CD14-positive monocyte (primary cell): ENCODE data around the gene KIAA1328. TPM values are rescaled to one million over a fixed set of nuclear protein-coding genes. Genes with fewer than 3 reads are reported as not detected.

Experiments
- DNase-seq, 3 donors: peaks; one replicate each; pipeline ENCODE4 v3.0.0-alpha.2; 2011 to 2022
- H2AFZ ChIP-seq: 2 replicates; pipeline ENCODE4 v1.6.0; 2012; ENCODE audit warnings: mild to moderate bottlenecking, low read depth, low read length, inconsistent platforms; ENCODE audit not compliant: insufficient read depth, poor library complexity, severe bottlenecking
- H3K27ac ChIP-seq, 2 donors: 1 replicate in 1 of 2; 2 replicates in 1 of 2; pipeline ENCODE4 v1.5.1; 2012 to 2013; ENCODE audit warnings: low read length in 2 of 2, control low read depth in 1 of 2, inconsistent platforms in 1 of 2, low read depth in 1 of 2, mild to moderate bottlenecking in 1 of 2
- H3K27me3 ChIP-seq, 2 donors: one replicate each; pipeline versions ENCODE4 v1.6.0 to v1.6.1; 2011 to 2013; ENCODE audit warnings: low read length in 2 of 2; ENCODE audit not compliant: control insufficient read depth in 2 of 2, insufficient read depth in 2 of 2
- H3K36me3 ChIP-seq, 2 donors: replicated peaks in 1 of 2; 1 replicate in 1 of 2; 2 replicates in 1 of 2; pipeline versions ENCODE4 v1.5.1 to v1.6.1; 2012 to 2013; ENCODE audit warnings: low read length in 2 of 2, control low read depth in 1 of 2, inconsistent platforms in 1 of 2, mild to moderate bottlenecking in 1 of 2; ENCODE audit not compliant: insufficient read depth in 2 of 2, control insufficient read depth in 1 of 2
- H3K4me1 ChIP-seq, 2 donors: 1 replicate in 1 of 2; 2 replicates in 1 of 2; pipeline versions ENCODE4 v1.5.1 to v1.6.1; 2012 to 2013; ENCODE audit warnings: low read length in 2 of 2, control low read depth in 1 of 2, inconsistent platforms in 1 of 2, mild to moderate bottlenecking in 1 of 2, moderate library complexity in 1 of 2; ENCODE audit not compliant: insufficient read depth in 2 of 2, control insufficient read depth in 1 of 2
- H3K4me2 ChIP-seq: replicated peaks from 2 replicates; pipeline ENCODE3; 2012; ENCODE audit warnings: low read length, moderate library complexity, mild to moderate bottlenecking; ENCODE audit not compliant: poor library complexity, severe bottlenecking; ENCODE audit errors: extremely low read depth
- H3K4me3 ChIP-seq, 3 experiments: fragments of 200-600 bp in 1 of 3; sonication (generic) in 1 of 3; replicated peaks in 1 of 3; 1 replicate in 2 of 3; 2 replicates in 1 of 3; pipeline ENCODE4 v1.5.1; 2011 to 2013; ENCODE audit warnings: low read length in 3 of 3, mild to moderate bottlenecking in 3 of 3, control low read depth in 2 of 3, low read depth in 2 of 3, inconsistent platforms in 1 of 3, moderate library complexity in 1 of 3
- H3K79me2 ChIP-seq: 2 replicates; pipeline ENCODE4 v1.6.0; 2012; ENCODE audit warnings: mild to moderate bottlenecking, control low read depth, inconsistent platforms, low read length, moderate library complexity; ENCODE audit not compliant: insufficient read depth
- H3K9ac ChIP-seq: 2 replicates; pipeline ENCODE4 v1.6.0; 2017; ENCODE audit warnings: low read length, mild to moderate bottlenecking; ENCODE audit not compliant: insufficient read depth, poor library complexity, severe bottlenecking
- H3K9me3 ChIP-seq, 2 donors: replicated peaks in 1 of 2; 1 replicate in 1 of 2; 2 replicates in 1 of 2; pipeline versions ENCODE4 v1.5.1 to v1.6.1; 2012 to 2013; ENCODE audit warnings: low read length in 2 of 2, control low read depth in 1 of 2; ENCODE audit not compliant: control insufficient read depth in 1 of 2, insufficient read depth in 1 of 2
- H4K20me1 ChIP-seq: 2 replicates; pipeline ENCODE4 v1.6.0; 2012; ENCODE audit warnings: mild to moderate bottlenecking, low read length, control low read depth, moderate library complexity; ENCODE audit not compliant: insufficient read depth
- H3K27ac Mint-ChIP-seq, 7 donors: one replicate each; pipeline ENCODE4 v1.8.0; 2020; ENCODE audit warnings: mild to moderate bottlenecking in 7 of 7, mixed read lengths in 7 of 7, moderate library complexity in 6 of 7, inconsistent platforms in 2 of 7
- H3K27me3 Mint-ChIP-seq, 3 donors: one replicate each; pipeline ENCODE4 v1.8.0; 2021 to 2022; ENCODE audit warnings: low read depth in 3 of 3, mild to moderate bottlenecking in 3 of 3, mixed read lengths in 3 of 3, moderate library complexity in 3 of 3, inconsistent platforms in 1 of 3
- H3K36me3 Mint-ChIP-seq, 2 donors: one replicate each; pipeline ENCODE4 v1.8.0; 2020; ENCODE audit warnings: mixed read lengths in 2 of 2, inconsistent platforms in 1 of 2, mild to moderate bottlenecking in 1 of 2
- H3K4me1 Mint-ChIP-seq: one replicate; pipeline ENCODE4 v1.8.0; 2020; ENCODE audit warnings: mild to moderate bottlenecking, mixed read lengths
- H3K4me3 Mint-ChIP-seq, 2 donors: one replicate each; pipeline ENCODE4 v1.8.0; 2020; ENCODE audit warnings: mild to moderate bottlenecking in 2 of 2, mixed read lengths in 2 of 2, moderate library complexity in 1 of 2
- H3K9me3 Mint-ChIP-seq, 7 donors: one replicate each; pipeline ENCODE4 v1.8.0; 2020 to 2022; ENCODE audit warnings: mixed read lengths in 7 of 7, mild to moderate bottlenecking in 6 of 7, moderate library complexity in 6 of 7, inconsistent platforms in 2 of 7
- CTCF ChIP-seq: fragments of 200-600 bp; IDR thresholded peaks from one replicate; pipeline ENCODE4 v1.8.0; 2022; ENCODE audit warnings: antibody characterized with exemption, mild to moderate bottlenecking
- WGBS: methylation state at CpG from one replicate; pipeline ENCODE4 v1.1.5; 2013; ENCODE audit warnings: missing lambda C conversion rate; ENCODE audit not compliant: insufficient coverage; 5-methylcytosine and 5-hydroxymethylcytosine counted together
- intact Hi-C, 2 donors: fragments of 100-400 bp; cut with micrococcal nuclease; formaldehyde crosslinking; loops; one replicate each; pipeline versions ENCODE4 v1.15.0 to v1.15.1; 2023
- polyA plus RNA-seq, 3 donors: library from polyadenylated mRNA; depleted of rRNA in 1 of 3; unstranded in 2 of 3; stranded (reverse) in 1 of 3; fragments of 300-500 nt in 2 of 3; fragments of >200 nt in 1 of 3; fragmentation: Illumina TruSeq in 2 of 3; gene quantifications; 1 replicate in 2 of 3; 2 replicates in 1 of 3; pipeline ENCODE4 v1.2.3, GENCODE V29; 2012 to 2021

The KIAA1328 gene
- polyA plus RNA-seq, 3 donors, result 3.7 to 3.9 (median 3.8) TPM

- intact Hi-C loops, result no loop called here
- no CpG with 5 or more reads among the region's 1 CpG for WGBS
- Histone ChIP-seq H3K4me3 (no peak overlapping the region), H3K36me3 (no peaks in the 10 kb centered on the region), H3K9me3 (no peaks in the 10 kb centered on the region), H3K27me3 (no peaks in the 10 kb centered on the region), H4K20me1 (no peaks in the 10 kb centered on the region), H3K9ac (no peak overlapping the region), H3K4me1 (no peaks in the 10 kb centered on the region), H2AFZ (no peak overlapping the region), H3K27ac (no peak overlapping the region), H3K79me2 (no peaks in the 10 kb centered on the region), H3K4me2 (no peak overlapping the region)
- peaks cover 0 to 2% (median 0%) of the 10 kb centered on the region in 3 donors for H3K27me3 Mint-ChIP-seq
- TF ChIP-seq CTCF, result no peak
- peaks cover 3 to 7% of the 10 kb centered on the region in 2 donors for H3K36me3 Mint-ChIP-seq
- peaks cover 0 to 4% (median 0%) of the 10 kb centered on the region in 7 donors for H3K9me3 Mint-ChIP-seq
- H3K4me3 Mint-ChIP-seq, result no peak overlapping the region
- no peak for DNase-seq
- no peaks in the 10 kb centered on the region for H3K4me1 Mint-ChIP-seq
- no peak overlapping the region for H3K27ac Mint-ChIP-seq
Observed at GRCh38 chr18:36897253-36897652, 68.3 kb downstream of the KIAA1328 start.

GRCh38 chr18:36899289-36899688 is 70.4 kb downstream of the KIAA1328 start:
- no peak for DNase-seq
- peaks cover 0 to 6% of the 10 kb centered on the region in 2 donors for H3K36me3 Mint-ChIP-seq

More at GRCh38 chr18:36899289-36899688, 70.4 kb downstream of the KIAA1328 start:
- Mint-ChIP-seq H3K9me3 (peaks cover 0 to 4% (median 0%) of the 10 kb centered on the region in 7 donors), H3K4me1 (peaks cover 2% of the 10 kb centered on the region), H3K27ac (no peak overlapping the region), H3K4me3 (no peak overlapping the region), H3K27me3 (peaks cover 0 to 2% (median 0%) of the 10 kb centered on the region in 3 donors)
- Histone ChIP-seq H3K27me3 (no peaks in the 10 kb centered on the region), H3K9ac (no peak overlapping the region), H3K4me3 (no peak overlapping the region), H3K4me2 (no peak overlapping the region), H3K27ac (no peak overlapping the region), H3K4me1 (no peaks in the 10 kb centered on the region), H4K20me1 (no peaks in the 10 kb centered on the region), H2AFZ (no peak overlapping the region), H3K9me3 (no peaks in the 10 kb centered on the region), H3K79me2 (no peaks in the 10 kb centered on the region), H3K36me3 (no peaks in the 10 kb centered on the region)
- intact Hi-C loops, result no loop called here
- no CpG with 5 or more reads among the region's 3 CpGs for WGBS
- TF ChIP-seq CTCF, result peak; percentile 38
